Islet of Langerhans (tissue), 1 donor: ENCODE results near the gene VPS13D.

Source experiments
- FAIRE-seq: peaks from one replicate; lab custom pipeline; 2011; peaks lifted over from hg19 to GRCh38; lab: Jason Lieb, UNC

The VPS13D gene

GRCh38 chr1:12540580-12541273, 310.9 kb downstream of the VPS13D start:
- FAIRE-seq, result no peak

GRCh38 chr1:12541274-12542137, 311.7 kb downstream of the VPS13D start:
- FAIRE-seq, result no peak

GRCh38 chr1:12542138-12542465, 312.3 kb downstream of the VPS13D start:
- no peak for FAIRE-seq

GRCh38 chr1:12542616-12543592, 313.1 kb downstream of the VPS13D start:
- no peak for FAIRE-seq

- FAIRE-seq, result no peak
Observed at GRCh38 chr1:12543740-12544154, 313.9 kb downstream of the VPS13D start.

- FAIRE-seq, result no peak
Observed at GRCh38 chr1:12544357-12544756, 314.5 kb downstream of the VPS13D start.

GRCh38 chr1:12544992-12545391, 315.2 kb downstream of the VPS13D start:
- FAIRE-seq, result no peak

- no peak for FAIRE-seq
Observed at GRCh38 chr1:12546771-12547585, 317.1 kb downstream of the VPS13D start.

GRCh38 chr1:12547586-12548225, 317.9 kb downstream of the VPS13D start:
- no peak for FAIRE-seq

GRCh38 chr1:12548279-12548972, 318.6 kb downstream of the VPS13D start:
- no peak for FAIRE-seq

- no peak for FAIRE-seq
Observed at GRCh38 chr1:12548973-12549459, 319.2 kb downstream of the VPS13D start.

- FAIRE-seq, result no peak
Observed at GRCh38 chr1:12549460-12550349, 319.9 kb downstream of the VPS13D start.

- FAIRE-seq, result no peak
Observed at GRCh38 chr1:12551584-12551983, 321.8 kb downstream of the VPS13D start.

GRCh38 chr1:12552111-12552888, 322.5 kb downstream of the VPS13D start:
- no peak for FAIRE-seq

- FAIRE-seq, result no peak
Observed at GRCh38 chr1:12552951-12553921, 323.4 kb downstream of the VPS13D start.

GRCh38 chr1:12553963-12554362, 324.1 kb downstream of the VPS13D start:
- FAIRE-seq, result no peak
